Measurements from ENCODE around the gene KCNJ16. TPM values are rescaled to one million over a fixed set of nuclear protein-coding genes. Genes with fewer than 3 reads are reported as not detected.
"Not testable (repeated sequence)": the region's sequence is repeated elsewhere in the genome, so short reads cannot be mapped to it uniquely, and the experiment has no call there.

The KCNJ16 gene
- total and polyA plus RNA-seq, 9 of the 15 experiments (the other 6 are each of a cell fraction or from before 2014, with no cell fraction given): 0.01 to 0.75 (median 0.07) TPM; not detected in 4

GRCh38 chr17:70045780-70046179, 29.2 kb upstream of the KCNJ16 start:
- DNase-seq (ENCODE audit: extremely low read depth in 1 of 4, low spot score in 3 of 4); BruUV-seq (replicated peaks); H3K27me3 ChIP-seq (ENCODE audit: control insufficient read depth in 2 of 2, insufficient read depth in 2 of 2, low read length in 2 of 2); H3K4me2 ChIP-seq (ENCODE audit: insufficient read depth, low read length); ATAC-seq; CTCF ChIA-PET (ENCODE audit: low intra/inter-chr PET ratio); H4K20me1 ChIP-seq (replicated peaks; ENCODE audit: control insufficient read depth, insufficient read depth, low read length); H3K9ac ChIP-seq (ENCODE audit: insufficient read depth in 1 of 2, low read depth in 2 of 2, low read length in 2 of 2); H3K79me2 ChIP-seq (ENCODE audit: control insufficient read depth, insufficient read depth, low read length); H3K36me3 ChIP-seq (ENCODE audit: control insufficient read depth, insufficient read depth, low read length); POLR2A ChIA-PET; FAIRE-seq; H2AFZ ChIP-seq (ENCODE audit: low read depth, low read length); H3K9me3 ChIP-seq (replicated peaks; ENCODE audit: control insufficient read depth, insufficient read depth, low read depth, low read length); in situ Hi-C loops (cut with MboI); H3K9me1 ChIP-seq (ENCODE audit: control insufficient read depth, insufficient read depth, low read length); H3K4me1 ChIP-seq (replicated peaks in 1 of 2; ENCODE audit: control insufficient read depth in 2 of 2, insufficient read depth in 2 of 2, low read length in 2 of 2); intact Hi-C loops (cut with micrococcal nuclease); H3K27ac ChIP-seq (ENCODE audit: extremely low read depth, low read depth, low read length); H3K4me3 ChIP-seq: not testable (repeated sequence)
- 44% methylated on average over 5 of the region's 5 CpGs for WGBS (ENCODE audit: insufficient coverage, low coverage, missing lambda C conversion rate)

GRCh38 chr17:70047619-70048419, 27.2 kb upstream of the KCNJ16 start:
- POLR2A ChIA-PET: no interaction called here
- BruUV-seq (replicated peaks): no TSS peak

More at GRCh38 chr17:70047619-70048419, 27.2 kb upstream of the KCNJ16 start:
- no peak for ATAC-seq
- H3K9ac ChIP-seq (ENCODE audit: insufficient read depth in 1 of 2, low read depth in 2 of 2, low read length in 2 of 2): no peak overlapping the region
- H3K4me3 ChIP-seq: no peak overlapping the region
- no peak overlapping the region for H3K4me2 ChIP-seq (ENCODE audit: insufficient read depth, low read length)
- no peak for FAIRE-seq
- no peaks in the 10 kb centered on the region for H3K9me3 ChIP-seq (replicated peaks; ENCODE audit: control insufficient read depth, insufficient read depth, low read depth, low read length)
- no peaks in the 10 kb centered on the region for H3K27me3 ChIP-seq (ENCODE audit: control insufficient read depth in 2 of 2, insufficient read depth in 2 of 2, low read length in 2 of 2)
- H3K4me1 ChIP-seq (replicated peaks in 1 of 2; ENCODE audit: control insufficient read depth in 2 of 2, insufficient read depth in 2 of 2, low read length in 2 of 2): no peaks in the 10 kb centered on the region
- TF ChIP-seq CEBPB (tag; IDR thresholded peaks at IDR 0.05) (peak; percentile 32; the same call in 1 of the 2 replicates), PBX2 (CRISPR knock-in tag; IDR thresholded peaks at IDR 0.05; ENCODE audit: low read depth) (no peak), PBX2 (tag; conservative IDR thresholded peaks at IDR 0.05; ENCODE audit: low read depth) (peak; percentile 19; the same call in 1 of the 2 replicates), MAFG (tag; conservative IDR thresholded peaks at IDR 0.05) (no peak)
- no peaks in the 10 kb centered on the region; the same call in 2 of the 3 replicates for H3K36me3 ChIP-seq (ENCODE audit: control insufficient read depth, insufficient read depth, low read length)
- H3K9me1 ChIP-seq (ENCODE audit: control insufficient read depth, insufficient read depth, low read length): no peaks in the 10 kb centered on the region
- no peaks in the 10 kb centered on the region for H3K79me2 ChIP-seq (ENCODE audit: control insufficient read depth, insufficient read depth, low read length)
- no peaks in the 10 kb centered on the region for H4K20me1 ChIP-seq (replicated peaks; ENCODE audit: control insufficient read depth, insufficient read depth, low read length)
- H2AFZ ChIP-seq (ENCODE audit: low read depth, low read length): no peak overlapping the region
- intact Hi-C loops (cut with micrococcal nuclease): no loop called here
- no peak for DNase-seq (ENCODE audit: extremely low read depth in 1 of 4, low spot score in 3 of 4)
- in situ Hi-C loops (cut with MboI): no loop called here
- WGBS (ENCODE audit: insufficient coverage, low coverage, missing lambda C conversion rate): 24% methylated on average over 5 of the region's 5 CpGs
- CTCF ChIA-PET (ENCODE audit: low intra/inter-chr PET ratio): no interaction called here
- no peak overlapping the region for H3K27ac ChIP-seq (ENCODE audit: extremely low read depth, low read depth, low read length)
